Prostate gland (tissue), 2 donors: ENCODE results near the gene ARHGAP42.

Source experiments
- CTCF ChIP-seq, 4 experiments: fragments of 200-600 bp in 2 of 4; fragments of 450-650 bp in 2 of 4; sonication (generic) in 2 of 4; IDR thresholded peaks; 1 replicate in 3 of 4; 2 replicates in 1 of 4; pipeline ENCODE4 v1.5.1; 2016 to 2019; ENCODE audit warnings: antibody characterized with exemption in 4 of 4, mild to moderate bottlenecking in 2 of 4, moderate library complexity in 2 of 4
- POLR2A ChIP-seq: fragments of 450-650 bp; IDR thresholded peaks from one replicate; pipeline ENCODE4 v1.6.1; 2016; ENCODE audit warnings: antibody characterized with exemption, mild to moderate bottlenecking
- POLR2AphosphoS5 ChIP-seq: sonication (generic); formaldehyde crosslinking; IDR thresholded peaks from one replicate; pipeline ENCODE4 v1.6.1; 2017; ENCODE audit warnings: antibody characterized with exemption

- TF ChIP-seq CTCF (IDR thresholded peaks at IDR 0.05): no peak
- no peak for TF ChIP-seq POLR2A
- TF ChIP-seq POLR2AphosphoS5: no peak
These were observed 114.3 kb downstream of the ARHGAP42 start for GRCh38 chr11:100801225-100801999.
